Prostate gland (tissue), 2 donors: ENCODE data around the gene FBRSL1.

Experiments used
- CTCF ChIP-seq, 4 experiments: fragments of 200-600 bp in 2 of 4; fragments of 450-650 bp in 2 of 4; sonication (generic) in 2 of 4; IDR thresholded peaks; 1 replicate in 3 of 4; 2 replicates in 1 of 4; pipeline ENCODE4 v1.5.1; 2016 to 2019; ENCODE audit warnings: antibody characterized with exemption in 4 of 4, mild to moderate bottlenecking in 2 of 4, moderate library complexity in 2 of 4
- POLR2A ChIP-seq: fragments of 450-650 bp; IDR thresholded peaks from one replicate; pipeline ENCODE4 v1.6.1; 2016; ENCODE audit warnings: antibody characterized with exemption, mild to moderate bottlenecking
- POLR2AphosphoS5 ChIP-seq: sonication (generic); formaldehyde crosslinking; IDR thresholded peaks from one replicate; pipeline ENCODE4 v1.6.1; 2017; ENCODE audit warnings: antibody characterized with exemption

GRCh38 chr12:132492951-132493350 lies 3.0 kb downstream of the FBRSL1 start:
- TF ChIP-seq CTCF (IDR thresholded peaks at IDR 0.05) (no peak), POLR2A (no peak), POLR2AphosphoS5 (no peak)
